HG02623 (cell line): ENCODE measurements around the gene NR4A2.
A peak's percentile ranks its signal among the peaks of the same experiment; 100 is the strongest.
"Not testable (repeated sequence)": the region's sequence is repeated elsewhere in the genome, so short reads cannot be mapped to it uniquely, and the experiment has no call there.

ENCODE experiments used
- ATAC-seq: cut with Tn5 transposase; IDR thresholded peaks from one replicate; pipeline ENCODE4 v1.9.1; 2021; ENCODE audit warnings: moderate library complexity; ENCODE audit not compliant: unreplicated experiment

The NR4A2 gene

DNA sequence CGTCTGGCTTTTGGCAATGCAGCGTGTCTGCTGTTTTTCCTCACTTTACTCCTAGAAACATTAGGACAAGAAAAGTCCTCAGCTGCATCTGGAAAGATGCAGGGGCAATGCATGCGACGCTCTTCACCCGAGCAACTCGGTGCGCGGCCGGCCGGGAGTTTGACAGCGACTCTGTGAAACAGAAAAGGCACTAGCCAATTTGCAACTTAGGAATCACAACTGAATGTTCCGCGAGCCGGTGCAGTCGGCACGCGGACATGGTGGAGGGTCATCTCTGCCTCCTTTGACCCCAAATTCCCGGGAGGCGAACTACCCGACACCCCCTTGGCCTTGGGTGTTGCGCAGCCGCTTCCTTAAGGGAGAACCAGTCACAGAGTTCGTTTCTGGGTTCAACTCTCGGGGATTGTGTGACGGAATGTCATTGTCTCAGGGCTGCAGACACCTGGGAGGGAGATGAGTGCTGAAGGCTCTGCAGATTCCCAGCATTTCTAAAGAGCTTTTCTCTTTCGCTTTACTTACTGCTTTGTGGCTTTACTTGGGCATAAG, 9.8 kb downstream of the NR4A2 start:
- peak; percentile 4 for ATAC-seq

DNA sequence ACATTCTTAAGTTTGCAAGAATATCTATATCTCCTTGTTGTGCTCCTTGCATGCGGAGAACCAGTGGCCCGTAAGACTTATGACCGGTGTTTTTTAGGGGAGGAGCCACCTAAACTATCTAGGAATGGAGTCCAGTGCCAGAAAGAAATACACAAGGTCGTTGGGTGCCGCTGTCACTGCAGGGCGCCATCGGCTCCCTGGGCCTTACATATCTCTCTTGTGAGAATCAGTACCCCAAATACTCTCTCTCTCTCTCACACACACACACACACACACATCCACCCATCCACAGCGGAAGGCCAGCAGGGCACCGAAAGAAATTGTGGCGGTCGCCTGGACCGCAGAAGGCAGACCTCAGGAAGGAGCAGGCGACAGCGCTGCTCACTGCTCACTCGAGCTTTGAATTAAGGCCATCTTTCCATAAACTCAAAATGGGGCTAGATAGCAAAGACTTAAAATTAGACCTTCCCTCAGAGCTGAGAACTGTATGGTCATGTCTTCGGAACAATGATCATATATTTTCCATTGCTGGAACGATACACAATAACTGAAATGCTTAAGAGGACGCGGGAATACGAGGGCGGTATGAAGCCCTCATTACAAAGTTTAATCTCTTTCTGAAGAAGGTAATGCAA, 10.4 kb downstream of the NR4A2 start:
- peak; percentile 69 for ATAC-seq

DNA sequence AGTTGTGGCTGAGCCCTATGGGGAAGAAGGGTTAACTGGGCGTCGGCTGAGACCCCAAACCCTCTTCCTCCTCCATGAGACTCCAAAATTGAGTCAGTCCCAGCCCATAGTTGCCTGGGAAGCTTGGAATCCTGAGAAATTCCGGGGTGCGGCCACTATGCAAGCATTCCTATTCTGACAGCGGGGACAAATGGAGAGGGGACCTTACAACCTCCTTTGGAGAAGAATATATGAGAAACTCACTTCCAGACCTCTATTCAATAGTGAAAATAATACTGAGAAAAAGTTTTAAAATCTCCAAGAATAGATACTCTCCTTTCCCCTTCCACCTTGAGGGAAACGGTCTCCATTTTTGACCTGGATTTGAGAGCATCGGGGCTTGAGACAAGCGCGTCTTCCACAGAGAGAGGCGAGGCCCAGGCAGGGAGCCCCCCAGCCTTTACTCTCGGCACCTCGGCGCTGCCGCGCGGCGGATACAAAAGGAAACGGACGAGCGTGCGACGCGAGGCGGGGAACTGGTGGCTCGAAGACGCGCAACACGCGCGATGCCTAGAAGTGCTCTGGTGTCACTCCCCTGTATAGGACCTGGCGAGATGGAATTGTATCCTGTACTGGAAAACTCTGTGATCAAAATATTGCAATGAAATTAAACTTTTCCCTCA, 11.1 kb downstream of the NR4A2 start:
- ATAC-seq = no peak

DNA sequence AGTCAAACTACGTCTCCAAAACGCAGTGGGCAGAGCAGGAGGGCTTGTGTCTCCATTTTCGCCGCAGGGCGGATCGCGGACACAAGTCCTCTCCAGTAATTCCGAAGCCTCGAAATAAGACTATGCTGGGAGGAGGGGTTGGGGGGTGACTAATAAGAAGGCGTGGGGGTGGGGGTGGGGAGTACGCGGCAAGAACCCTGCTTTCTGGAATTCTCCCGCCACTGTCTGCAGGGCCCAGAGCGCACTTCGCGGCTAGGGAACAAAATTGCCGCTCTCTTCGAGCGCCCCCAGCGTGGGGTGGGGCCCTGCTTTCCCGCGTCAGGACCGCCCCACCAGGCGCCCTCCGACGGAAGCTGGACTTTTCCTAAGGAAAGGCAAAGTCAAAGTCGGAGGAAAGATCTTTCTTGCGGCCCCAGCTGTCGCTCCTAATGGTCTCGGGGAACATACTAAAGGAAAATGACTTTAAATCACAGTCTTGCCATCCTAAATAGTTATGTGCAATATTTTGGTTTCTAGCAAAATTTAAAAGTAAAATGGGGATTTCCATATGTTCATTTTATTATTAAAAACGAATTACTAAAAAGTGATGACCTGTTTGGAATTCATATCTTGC, 11.9 kb downstream of the NR4A2 start:
- ATAC-seq = no peak

DNA sequence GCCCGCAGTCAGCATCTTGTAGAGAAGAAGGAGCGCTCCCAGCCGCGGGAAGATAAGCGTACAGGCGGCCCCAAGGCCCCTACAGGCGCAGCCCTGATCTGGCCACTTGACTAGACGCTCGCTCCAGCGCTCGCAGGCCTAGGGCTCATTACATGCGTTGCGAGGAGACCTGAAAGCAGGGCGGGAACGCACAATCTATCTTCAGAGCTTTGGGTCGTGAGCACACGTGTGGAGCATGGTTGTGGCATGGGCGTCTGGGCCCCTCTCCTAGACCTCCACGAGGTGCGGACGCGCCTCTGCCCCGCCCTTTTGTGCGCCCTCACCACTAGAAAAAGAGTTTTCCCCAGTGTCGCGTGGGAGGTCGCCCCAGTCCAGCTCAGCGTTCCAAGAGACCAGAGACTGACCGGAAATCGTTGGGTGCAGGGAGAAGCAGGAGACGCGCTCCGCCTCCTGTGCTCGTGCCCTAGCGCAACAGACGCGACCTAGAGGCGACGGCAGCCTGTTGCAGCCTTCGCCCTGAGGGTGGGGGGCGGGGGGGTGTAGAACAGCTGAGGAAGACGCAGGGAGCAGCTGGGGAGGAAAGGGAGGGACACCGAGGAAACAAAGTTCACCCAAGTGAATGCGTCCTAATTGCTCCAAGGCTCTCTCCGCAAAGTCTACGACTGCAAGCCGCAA, 12.6 kb downstream of the NR4A2 start:
- ATAC-seq = no peak

DNA sequence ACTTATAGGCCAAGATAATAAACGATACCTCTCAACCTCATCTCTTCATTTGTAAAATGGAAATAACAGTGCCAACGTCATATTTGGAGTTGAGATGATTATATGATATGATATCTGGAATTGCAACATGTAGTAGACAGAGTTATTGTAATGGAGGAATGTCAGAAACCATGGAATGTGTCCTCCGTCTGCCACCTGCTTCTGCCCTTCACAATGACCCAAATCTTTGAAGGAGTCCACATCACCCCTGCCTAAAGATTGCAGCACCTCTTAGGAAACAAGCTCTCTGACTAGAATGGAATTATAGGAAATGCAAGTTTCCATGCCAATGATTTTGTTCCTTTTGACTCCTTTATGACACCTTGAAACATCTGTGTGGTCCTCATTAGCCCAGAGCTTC, 14.9 kb downstream of the NR4A2 start:
- no peak for ATAC-seq

DNA sequence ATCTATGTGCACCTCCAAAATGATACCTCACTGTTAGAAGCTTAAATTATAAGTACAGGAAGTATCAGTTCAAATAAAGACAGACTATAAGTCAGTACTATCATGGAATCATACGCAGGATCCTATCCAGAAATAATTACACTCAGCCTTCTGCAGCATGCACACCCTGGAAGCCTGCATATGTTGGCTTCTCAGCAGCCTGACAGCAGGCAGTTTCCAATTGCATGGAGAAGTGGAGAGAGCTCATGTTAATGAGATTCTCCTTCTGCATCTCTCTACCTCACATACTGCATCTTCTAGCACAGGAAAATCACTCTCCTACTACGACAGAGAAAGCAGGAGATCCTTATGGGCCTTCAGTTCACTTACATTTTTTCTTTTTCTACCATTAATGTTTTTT, 20.5 kb downstream of the NR4A2 start:
- no peak for ATAC-seq

DNA sequence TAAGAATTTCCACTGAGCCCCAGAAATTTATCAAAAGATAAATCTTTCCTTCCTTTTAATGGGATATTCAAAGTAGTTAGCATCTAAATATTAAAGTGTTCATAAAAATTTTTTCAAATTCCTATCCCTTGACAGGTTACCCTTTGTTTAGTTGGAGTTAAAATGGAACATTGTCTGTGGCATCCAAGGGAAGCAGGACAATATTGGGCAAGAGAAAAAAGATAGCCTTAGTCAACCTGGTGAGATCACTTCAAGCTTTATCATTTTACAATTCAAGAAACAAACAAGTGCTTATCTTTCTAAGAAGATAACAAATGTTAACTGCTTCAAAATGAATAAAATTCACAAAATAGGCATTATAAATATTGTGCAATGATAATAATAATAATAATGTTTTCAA, 21.7 kb downstream of the NR4A2 start:
- no peak for ATAC-seq

DNA sequence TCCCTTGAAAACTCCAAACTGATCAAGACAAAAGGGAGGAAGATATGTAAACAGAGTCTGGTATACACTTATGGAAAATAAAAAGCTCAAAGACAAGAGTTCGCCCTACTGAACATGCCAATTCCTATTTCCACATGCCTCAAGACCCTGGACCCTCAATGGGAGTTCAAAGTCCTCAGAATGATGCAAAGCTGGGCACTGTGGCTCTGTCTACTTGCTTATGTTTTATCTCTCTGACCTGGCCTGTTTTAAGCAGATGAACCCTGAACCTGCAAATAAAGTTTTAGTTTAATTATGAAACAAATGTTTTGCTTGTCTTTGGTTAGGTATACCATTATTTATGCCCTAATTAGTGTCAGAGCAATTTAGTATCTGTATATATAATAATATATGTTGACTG, 22.6 kb downstream of the NR4A2 start:
- ATAC-seq = no peak

DNA sequence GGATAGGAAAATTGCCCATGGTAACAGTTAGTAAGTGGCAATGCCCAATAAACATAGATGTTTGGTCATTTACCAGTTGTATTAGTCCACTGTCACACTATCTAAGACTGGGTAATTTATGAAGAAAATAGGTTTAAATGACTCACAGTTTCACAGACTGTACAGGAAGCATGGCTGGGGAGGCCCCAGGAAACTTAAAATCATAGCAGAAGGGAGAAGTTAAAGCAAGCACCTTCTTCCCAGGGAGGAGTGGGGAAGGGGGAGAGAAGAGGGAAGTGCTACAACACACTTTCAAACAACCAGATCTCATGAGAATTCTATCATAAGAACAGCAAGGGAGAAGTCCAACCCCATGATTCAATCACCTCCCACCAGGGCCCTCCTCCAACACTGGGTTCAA, 23.4 kb downstream of the NR4A2 start:
- peak; percentile 65 for ATAC-seq

DNA sequence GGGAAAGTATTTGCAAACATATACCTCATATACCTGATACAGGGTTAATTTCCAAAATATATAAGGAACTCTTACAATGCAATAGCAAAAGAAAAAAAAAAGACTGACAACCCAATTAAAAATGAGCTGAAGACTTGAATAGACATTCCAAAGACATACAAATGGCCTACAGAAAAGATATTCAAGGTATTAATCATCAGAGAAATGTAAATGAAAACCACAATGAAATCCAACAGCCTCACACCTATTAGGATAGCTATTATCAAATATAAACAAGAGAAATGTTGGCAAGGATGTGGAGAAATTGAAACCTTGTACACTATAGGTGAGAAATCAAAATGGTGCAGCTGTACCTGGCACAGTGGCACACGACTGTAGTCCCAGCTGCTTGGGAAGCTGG, 25.7 kb downstream of the NR4A2 start:
- ATAC-seq = no peak

DNA sequence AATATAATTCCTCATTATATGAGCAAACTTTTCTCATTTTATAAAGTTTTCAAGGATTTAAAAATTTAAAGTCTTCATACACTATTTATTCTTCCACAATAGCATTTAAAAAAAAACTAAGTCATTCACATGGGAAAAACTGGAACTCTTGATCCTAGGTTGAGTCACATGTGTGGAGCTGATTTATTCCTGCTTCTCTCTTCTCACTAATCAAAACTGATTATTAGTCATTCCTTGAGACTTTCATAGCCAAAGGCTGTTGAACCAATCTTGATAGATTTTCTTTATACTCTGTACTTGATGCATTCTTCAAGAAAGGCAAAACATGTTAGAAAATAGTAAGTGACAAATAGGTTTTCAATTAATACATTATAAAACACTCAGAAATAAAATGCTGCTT, 27.4 kb downstream of the NR4A2 start:
- no peak for ATAC-seq

DNA sequence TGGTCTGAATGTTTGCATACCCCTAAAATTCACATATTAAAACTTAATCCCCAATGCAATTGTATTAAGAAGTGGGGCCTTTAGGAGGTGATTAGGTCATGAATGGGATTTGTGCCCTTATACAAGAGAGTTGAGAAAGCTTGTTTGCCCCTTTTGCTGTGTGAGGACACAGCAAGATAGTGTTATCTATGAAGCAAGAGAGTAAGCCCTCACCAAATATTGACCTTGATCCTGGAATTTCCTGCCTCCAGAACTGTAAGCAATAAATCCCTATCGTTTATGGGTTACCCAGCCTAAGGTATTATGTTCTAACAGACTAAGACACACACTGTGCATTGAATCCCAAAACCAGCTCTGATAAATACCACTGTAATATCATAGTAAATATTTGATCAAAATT, 32.2 kb downstream of the NR4A2 start:
- ATAC-seq = no peak

DNA sequence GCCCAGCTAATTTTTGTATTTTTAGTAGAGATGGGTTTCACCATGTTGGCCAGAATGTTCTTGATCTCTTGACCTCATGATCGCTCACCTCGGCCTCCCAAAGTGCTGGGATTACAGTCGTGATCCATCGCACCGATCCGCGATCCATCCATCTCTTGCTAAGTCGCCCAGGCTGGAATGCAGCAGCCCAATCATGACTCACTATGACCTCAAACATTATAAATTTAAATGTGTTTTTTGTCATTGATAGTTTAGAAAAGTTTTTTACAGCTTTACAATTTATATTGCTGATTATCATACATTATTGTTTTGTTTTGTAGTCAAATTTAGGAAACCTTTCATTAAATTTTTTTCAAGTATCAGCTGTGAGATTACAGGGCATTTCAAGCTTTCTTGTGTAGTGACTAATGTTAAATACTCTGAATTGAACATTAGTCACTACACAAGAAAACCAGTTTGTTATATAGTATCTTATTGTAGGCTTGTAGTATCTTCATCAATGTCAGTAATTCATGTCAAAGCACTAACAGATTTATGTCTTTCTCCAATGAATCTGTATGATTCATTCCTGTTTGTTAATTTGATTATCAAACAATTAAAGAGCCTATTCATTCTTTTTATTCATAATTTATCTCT, 37.5 kb downstream of the NR4A2 start:
- ATAC-seq = no peak

DNA sequence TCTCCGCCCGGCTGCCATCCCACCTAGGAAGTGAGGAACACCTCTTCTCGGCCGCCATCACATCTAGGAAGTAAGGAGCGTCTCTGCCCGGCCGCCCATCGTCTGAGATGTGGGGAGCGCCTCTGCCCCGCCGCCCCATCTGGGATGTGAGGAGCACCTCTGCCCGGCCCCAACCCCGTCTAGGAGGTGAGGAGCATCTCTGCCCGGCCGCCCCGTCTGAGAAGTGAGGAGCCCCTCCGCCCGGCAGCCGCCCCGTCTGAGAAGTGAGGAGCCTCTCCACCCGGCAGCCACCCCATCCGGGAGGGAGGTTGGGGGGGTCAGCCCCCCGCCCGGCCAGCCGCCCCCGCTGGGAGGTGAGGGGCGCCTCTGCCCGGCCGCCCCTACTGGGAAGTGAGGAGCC, 39.1 kb downstream of the NR4A2 start:
- not testable (repeated sequence) for ATAC-seq

DNA sequence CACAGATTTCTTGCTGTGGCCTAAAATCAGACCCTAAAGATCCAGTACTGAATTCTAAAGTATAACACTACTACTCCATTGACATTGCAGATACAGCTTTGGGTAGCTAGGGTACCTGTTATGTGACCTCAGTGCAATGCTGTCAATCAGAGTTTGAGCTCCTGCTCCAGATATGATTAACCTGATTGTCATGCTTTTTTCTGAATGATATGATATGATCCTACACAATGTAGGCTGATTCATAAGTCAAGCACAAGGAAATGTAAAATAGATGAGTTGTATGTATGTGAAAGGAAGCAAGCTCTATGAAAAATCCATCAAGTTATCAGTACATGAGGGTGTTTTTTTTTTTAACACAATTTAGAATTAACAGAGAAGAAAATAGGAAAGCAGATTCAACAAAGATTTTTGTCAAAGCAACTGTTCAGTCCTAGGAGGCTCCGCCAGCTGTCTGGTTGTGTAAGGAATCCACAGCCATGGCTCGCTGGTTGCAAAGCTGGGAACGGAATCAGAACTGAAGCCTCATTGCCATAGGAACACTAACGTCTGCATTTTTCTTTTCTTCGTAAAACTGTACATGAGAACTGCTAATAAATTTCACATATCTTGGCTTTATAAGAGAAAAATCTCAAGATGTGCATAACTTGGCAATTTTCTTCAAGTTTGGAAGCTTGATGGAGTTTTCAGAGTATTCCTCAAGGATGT, 52.9 kb downstream of the NR4A2 start:
- ATAC-seq = no peak
